ENCODE results near the gene C1QTNF6. TPM values are rescaled to one million over a fixed set of nuclear protein-coding genes. Genes with fewer than 3 reads are reported as not detected.
"Not testable (repeated sequence)": the region's sequence is repeated elsewhere in the genome, so short reads cannot be mapped to it uniquely, and the experiment has no call there.

Gene C1QTNF6
- total RNA-seq: 14.2 and 15.2 TPM in 2 replicates

GRCh38 chr22:37187891-37188761 is at the start of gene C1QTNF6:
Gene C1QTNF6, minus strand, starts transcription at chr22:37188247. Its CDS starts 34 bp downstream, at chr22:37188213.
- no peak for DNase-seq (ENCODE audit: extremely low read depth, low read depth, low spot score)

- no peak for DNase-seq (ENCODE audit: extremely low read depth, low read depth, low spot score)
Observed at GRCh38 chr22:37235897-37236607, 48.0 kb upstream of the C1QTNF6 start.

- no peak for DNase-seq (ENCODE audit: extremely low read depth, low read depth, low spot score)
Observed at GRCh38 chr22:37234736-37235711, 47.0 kb upstream of the C1QTNF6 start.

GRCh38 chr22:37233751-37234631 is 45.9 kb upstream of the C1QTNF6 start:
- no peak for DNase-seq (ENCODE audit: extremely low read depth, low read depth, low spot score)

- DNase-seq (ENCODE audit: extremely low read depth, low read depth, low spot score): not testable (repeated sequence)
Observed at GRCh38 chr22:37233371-37233750, 45.3 kb upstream of the C1QTNF6 start.

- no peak for DNase-seq (ENCODE audit: extremely low read depth, low read depth, low spot score)
Observed at GRCh38 chr22:37232140-37232998, 44.3 kb upstream of the C1QTNF6 start.

GRCh38 chr22:37231406-37232139 is 43.5 kb upstream of the C1QTNF6 start:
- no peak for DNase-seq (ENCODE audit: extremely low read depth, low read depth, low spot score)

GRCh38 chr22:37230673-37231405 is 42.8 kb upstream of the C1QTNF6 start:
- DNase-seq (ENCODE audit: extremely low read depth, low read depth, low spot score): no peak

- DNase-seq (ENCODE audit: extremely low read depth, low read depth, low spot score): no peak
Observed at GRCh38 chr22:37229805-37230672, 42.0 kb upstream of the C1QTNF6 start.

GRCh38 chr22:37229012-37229804 is 41.2 kb upstream of the C1QTNF6 start:
- peak; percentile 33 for DNase-seq (ENCODE audit: extremely low read depth, low read depth, low spot score)

- DNase-seq (ENCODE audit: extremely low read depth, low read depth, low spot score): no peak
Observed at GRCh38 chr22:37228106-37229011, 40.3 kb upstream of the C1QTNF6 start.

- DNase-seq (ENCODE audit: extremely low read depth, low read depth, low spot score): no peak
Observed at GRCh38 chr22:37226514-37226913, 38.5 kb upstream of the C1QTNF6 start.

GRCh38 chr22:37226087-37226486 is 38.0 kb upstream of the C1QTNF6 start:
- no peak for DNase-seq (ENCODE audit: extremely low read depth, low read depth, low spot score)

- no peak for DNase-seq (ENCODE audit: extremely low read depth, low read depth, low spot score)
Observed at GRCh38 chr22:37225481-37225880, 37.4 kb upstream of the C1QTNF6 start.
